Measurements from ENCODE around the gene MAGEB1.

Gene MAGEB1

DNA sequence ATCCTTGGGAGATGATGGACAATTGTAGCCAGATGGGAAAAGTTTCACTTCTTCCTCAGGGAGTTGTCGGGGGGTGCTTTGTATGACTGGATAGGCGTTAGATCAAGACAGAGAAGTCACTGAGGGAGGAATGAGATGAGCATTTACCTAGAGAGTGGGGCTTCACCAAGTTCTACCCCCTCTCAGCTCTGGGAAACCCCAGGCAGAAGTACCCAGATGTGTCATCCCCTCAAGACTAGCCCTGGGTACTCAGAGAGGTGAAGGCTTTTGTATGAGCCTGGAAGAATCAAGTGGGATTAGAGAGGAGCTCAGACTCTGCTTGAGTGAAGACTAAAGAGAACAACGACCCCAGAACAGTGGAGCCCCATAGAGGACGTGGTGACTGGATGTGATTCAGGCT is 1.9 kb downstream of the MAGEB1 start:
- Histone ChIP-seq H3K36me3 (ENCODE audit: insufficient read depth, low read length) (no peaks in the 10 kb centered on the region), H2AFZ (ENCODE audit: low read length, unreplicated experiment) (no peak overlapping the region), H3K79me2 (ENCODE audit: control insufficient read depth, insufficient read depth, low read length, unreplicated experiment) (no peaks in the 10 kb centered on the region), H3K4me3 (ENCODE audit: low read depth, low read length) (no peak overlapping the region), H3K27me3 (ENCODE audit: insufficient read depth, low read length) (no peaks in the 10 kb centered on the region), H3K27ac (ENCODE audit: low read depth, low read length) (no peak overlapping the region), H3K4me1 (ENCODE audit: control insufficient read depth, insufficient read depth, low read length, unreplicated experiment) (no peaks in the 10 kb centered on the region)

GRCh38 chrX:30253257-30253656 is 6.3 kb downstream of the MAGEB1 start:
- H3K79me2 ChIP-seq (ENCODE audit: control insufficient read depth, insufficient read depth, low read length, unreplicated experiment), result no peaks in the 10 kb centered on the region
- no peaks in the 10 kb centered on the region for H3K36me3 ChIP-seq (ENCODE audit: insufficient read depth, low read length)
- no peak overlapping the region for H3K4me3 ChIP-seq (ENCODE audit: low read depth, low read length)
- no peak overlapping the region for H2AFZ ChIP-seq (ENCODE audit: low read length, unreplicated experiment)
- no peaks in the 10 kb centered on the region for H3K27me3 ChIP-seq (ENCODE audit: insufficient read depth, low read length)
- no peak overlapping the region for H3K27ac ChIP-seq (ENCODE audit: low read depth, low read length)
- no peaks in the 10 kb centered on the region for H3K4me1 ChIP-seq (ENCODE audit: control insufficient read depth, insufficient read depth, low read length, unreplicated experiment)

DNA sequence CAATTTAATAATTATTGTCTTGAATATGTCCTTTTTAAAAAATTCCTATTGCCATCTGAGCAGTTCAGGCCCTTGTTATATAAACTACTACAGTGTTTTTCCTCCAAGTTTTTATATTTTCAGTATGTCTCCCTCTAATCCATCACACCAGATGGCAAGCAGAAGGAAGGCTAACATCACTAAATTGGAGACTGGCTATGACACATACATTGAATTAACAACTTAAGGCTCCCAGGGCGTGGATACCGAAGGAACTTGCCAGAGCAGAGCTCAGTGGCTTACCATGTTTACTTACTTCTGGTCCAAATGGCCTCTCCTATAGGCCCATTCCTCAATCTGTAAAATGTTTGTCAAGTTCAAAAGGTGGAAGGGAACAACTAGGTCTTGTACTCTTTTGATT is 13.0 kb downstream of the MAGEB1 start:
- no peaks in the 10 kb centered on the region for H3K36me3 ChIP-seq (ENCODE audit: insufficient read depth, low read length)
- H3K27me3 ChIP-seq (ENCODE audit: insufficient read depth, low read length), result no peaks in the 10 kb centered on the region
- H2AFZ ChIP-seq (ENCODE audit: low read length, unreplicated experiment), result no peak overlapping the region
- no peak overlapping the region for H3K4me3 ChIP-seq (ENCODE audit: low read depth, low read length)
- no peak overlapping the region for H3K27ac ChIP-seq (ENCODE audit: low read depth, low read length)
- H3K4me1 ChIP-seq (ENCODE audit: control insufficient read depth, insufficient read depth, low read length, unreplicated experiment), result no peaks in the 10 kb centered on the region
- H3K79me2 ChIP-seq (ENCODE audit: control insufficient read depth, insufficient read depth, low read length, unreplicated experiment), result no peaks in the 10 kb centered on the region

GRCh38 chrX:30261012-30261411 is 14.1 kb downstream of the MAGEB1 start:
- H3K79me2 ChIP-seq (ENCODE audit: control insufficient read depth, insufficient read depth, low read length, unreplicated experiment), result no peaks in the 10 kb centered on the region
- no peak overlapping the region for H3K4me3 ChIP-seq (ENCODE audit: low read depth, low read length)
- no peaks in the 10 kb centered on the region for H3K36me3 ChIP-seq (ENCODE audit: insufficient read depth, low read length)
- no peak overlapping the region for H3K27ac ChIP-seq (ENCODE audit: low read depth, low read length)
- no peak overlapping the region for H2AFZ ChIP-seq (ENCODE audit: low read length, unreplicated experiment)
- H3K27me3 ChIP-seq (ENCODE audit: insufficient read depth, low read length), result peaks cover 3% of the 10 kb centered on the region; the same call in 1 of the 2 replicates
- H3K4me1 ChIP-seq (ENCODE audit: control insufficient read depth, insufficient read depth, low read length, unreplicated experiment), result no peaks in the 10 kb centered on the region

DNA sequence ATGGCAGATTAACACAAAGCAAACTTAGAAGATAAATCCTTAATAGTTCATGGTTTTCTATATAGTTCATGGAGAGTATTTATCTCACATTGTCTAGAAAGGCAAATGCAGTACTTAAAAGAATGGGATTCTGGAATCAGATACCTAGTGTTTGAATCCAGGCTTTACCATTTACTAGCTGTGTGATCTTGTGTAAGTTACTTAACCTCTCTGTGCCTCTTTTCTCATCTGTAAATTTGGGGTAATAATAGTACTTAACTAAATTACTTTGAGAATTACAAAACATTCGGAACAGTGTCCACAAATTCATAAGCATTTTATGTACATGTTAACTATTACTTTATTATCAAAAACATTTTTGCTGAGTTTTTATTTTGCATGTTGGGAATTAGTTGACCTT is 15.8 kb downstream of the MAGEB1 start:
- no peak overlapping the region for H2AFZ ChIP-seq (ENCODE audit: low read length, unreplicated experiment)
- H3K27ac ChIP-seq (ENCODE audit: low read depth, low read length), result no peak overlapping the region
- H3K36me3 ChIP-seq (ENCODE audit: insufficient read depth, low read length), result no peaks in the 10 kb centered on the region
- H3K4me1 ChIP-seq (ENCODE audit: control insufficient read depth, insufficient read depth, low read length, unreplicated experiment), result no peaks in the 10 kb centered on the region
- H3K4me3 ChIP-seq (ENCODE audit: low read depth, low read length), result no peak overlapping the region
- H3K27me3 ChIP-seq (ENCODE audit: insufficient read depth, low read length), result peaks cover 3% of the 10 kb centered on the region; the same call in 1 of the 2 replicates
- H3K79me2 ChIP-seq (ENCODE audit: control insufficient read depth, insufficient read depth, low read length, unreplicated experiment), result no peaks in the 10 kb centered on the region

- H3K79me2 ChIP-seq (ENCODE audit: control insufficient read depth, insufficient read depth, low read length, unreplicated experiment), result no peaks in the 10 kb centered on the region
- no peaks in the 10 kb centered on the region for H3K27me3 ChIP-seq (ENCODE audit: insufficient read depth, low read length)
- no peaks in the 10 kb centered on the region for H3K4me1 ChIP-seq (ENCODE audit: control insufficient read depth, insufficient read depth, low read length, unreplicated experiment)
- no peak overlapping the region for H3K27ac ChIP-seq (ENCODE audit: low read depth, low read length)
- no peaks in the 10 kb centered on the region for H3K36me3 ChIP-seq (ENCODE audit: insufficient read depth, low read length)
- no peak overlapping the region for H2AFZ ChIP-seq (ENCODE audit: low read length, unreplicated experiment)
- no peak overlapping the region for H3K4me3 ChIP-seq (ENCODE audit: low read depth, low read length)
Measured at GRCh38 chrX:30270639-30271038, 23.7 kb downstream of the MAGEB1 start.

- H2AFZ ChIP-seq (ENCODE audit: low read length, unreplicated experiment), result no peak overlapping the region
- no peak overlapping the region for H3K27ac ChIP-seq (ENCODE audit: low read depth, low read length)
- peaks cover 6% of the 10 kb centered on the region for H3K4me1 ChIP-seq (ENCODE audit: control insufficient read depth, insufficient read depth, low read length, unreplicated experiment)
- H3K4me3 ChIP-seq (ENCODE audit: low read depth, low read length), result no peak overlapping the region
- H3K79me2 ChIP-seq (ENCODE audit: control insufficient read depth, insufficient read depth, low read length, unreplicated experiment), result no peaks in the 10 kb centered on the region
- no peaks in the 10 kb centered on the region for H3K27me3 ChIP-seq (ENCODE audit: insufficient read depth, low read length)
- no peaks in the 10 kb centered on the region for H3K36me3 ChIP-seq (ENCODE audit: insufficient read depth, low read length)
Measured at GRCh38 chrX:30275498-30275897, 28.6 kb downstream of the MAGEB1 start.

DNA sequence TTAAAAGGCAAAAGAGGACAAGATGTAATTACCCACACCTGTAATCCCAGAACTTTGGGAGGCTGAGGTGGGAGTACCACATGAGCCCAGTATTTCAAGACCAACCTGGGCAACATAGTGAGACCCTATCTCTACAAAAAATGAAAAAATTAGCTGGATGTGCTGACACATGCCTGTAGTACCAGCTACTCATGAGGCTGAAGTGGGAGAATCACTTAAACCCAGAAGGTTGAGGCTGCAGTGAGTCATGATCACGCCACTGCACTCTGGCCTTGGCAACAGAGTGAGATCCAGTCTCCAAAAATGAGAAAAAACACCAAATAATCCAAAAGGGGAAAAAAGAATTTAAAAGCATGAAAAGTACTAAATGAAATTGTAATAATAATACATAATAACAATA is 31.4 kb downstream of the MAGEB1 start:
- no peak overlapping the region; the same call in 1 of the 2 replicates for H3K27ac ChIP-seq (ENCODE audit: low read depth, low read length)
- H3K4me3 ChIP-seq (ENCODE audit: low read depth, low read length), result no peak overlapping the region
- H3K27me3 ChIP-seq (ENCODE audit: insufficient read depth, low read length), result no peaks in the 10 kb centered on the region
- H3K36me3 ChIP-seq (ENCODE audit: insufficient read depth, low read length), result no peaks in the 10 kb centered on the region
- no peaks in the 10 kb centered on the region for H3K79me2 ChIP-seq (ENCODE audit: control insufficient read depth, insufficient read depth, low read length, unreplicated experiment)
- peak overlapping the region; percentile 25 for H2AFZ ChIP-seq (ENCODE audit: low read length, unreplicated experiment)
- H3K4me1 ChIP-seq (ENCODE audit: control insufficient read depth, insufficient read depth, low read length, unreplicated experiment), result peaks cover 19% of the 10 kb centered on the region

- H3K36me3 ChIP-seq (ENCODE audit: insufficient read depth, low read length), result no peaks in the 10 kb centered on the region
- no peak overlapping the region for H3K4me3 ChIP-seq (ENCODE audit: low read depth, low read length)
- H3K79me2 ChIP-seq (ENCODE audit: control insufficient read depth, insufficient read depth, low read length, unreplicated experiment), result no peaks in the 10 kb centered on the region
- H3K27me3 ChIP-seq (ENCODE audit: insufficient read depth, low read length), result no peaks in the 10 kb centered on the region
- H3K27ac ChIP-seq (ENCODE audit: low read depth, low read length), result no peak overlapping the region
- peaks cover 31% of the 10 kb centered on the region for H3K4me1 ChIP-seq (ENCODE audit: control insufficient read depth, insufficient read depth, low read length, unreplicated experiment)
- H2AFZ ChIP-seq (ENCODE audit: low read length, unreplicated experiment), result no peak overlapping the region
Measured at GRCh38 chrX:30280428-30280827, 33.5 kb downstream of the MAGEB1 start.

GRCh38 chrX:30282527-30282926 is 35.6 kb downstream of the MAGEB1 start:
- Histone ChIP-seq H3K27me3 (ENCODE audit: insufficient read depth, low read length) (no peaks in the 10 kb centered on the region), H3K79me2 (ENCODE audit: control insufficient read depth, insufficient read depth, low read length, unreplicated experiment) (no peaks in the 10 kb centered on the region), H3K4me3 (ENCODE audit: low read depth, low read length) (peak overlapping the region; percentile 53; the same call in 1 of the 2 replicates), H2AFZ (ENCODE audit: low read length, unreplicated experiment) (peak overlapping the region; percentile 43), H3K27ac (ENCODE audit: low read depth, low read length) (peak overlapping the region; percentile 95), H3K4me1 (ENCODE audit: control insufficient read depth, insufficient read depth, low read length, unreplicated experiment) (peaks cover 31% of the 10 kb centered on the region), H3K36me3 (ENCODE audit: insufficient read depth, low read length) (no peaks in the 10 kb centered on the region)

DNA sequence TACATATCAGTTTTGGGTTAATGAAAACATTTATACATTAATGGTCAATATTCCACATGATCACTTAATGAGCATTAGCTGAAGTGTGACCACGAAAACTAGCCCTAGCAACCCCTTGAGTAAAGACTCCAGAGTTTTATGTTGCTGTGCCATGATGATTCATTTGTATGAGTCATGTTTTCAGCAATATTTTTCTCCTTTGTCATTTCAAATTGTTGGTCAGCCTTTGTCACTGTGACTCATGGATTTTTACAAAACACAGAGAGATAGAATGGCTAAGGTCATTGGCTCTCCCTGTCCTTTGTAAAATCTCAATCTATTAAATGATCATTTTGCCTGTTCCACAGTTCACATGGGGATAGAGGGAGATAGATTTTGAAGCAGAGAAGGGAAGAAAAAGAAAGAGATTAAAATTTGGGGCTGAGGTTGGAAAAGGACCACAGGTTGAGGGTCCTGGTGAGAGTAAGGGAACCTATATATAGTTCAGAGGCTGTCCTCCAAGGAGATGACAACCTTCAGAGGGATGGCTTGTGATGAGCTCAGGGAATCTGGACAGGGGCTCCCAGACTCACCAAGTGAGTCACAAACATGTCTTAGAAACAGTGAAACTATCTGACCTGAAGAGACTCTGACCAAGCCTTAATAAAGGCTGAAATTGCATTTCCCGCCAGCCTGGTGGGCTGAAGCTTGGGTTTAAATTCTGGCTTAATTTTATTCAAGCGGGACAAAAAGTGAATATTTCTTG is 36.7 kb downstream of the MAGEB1 start:
- Histone ChIP-seq H3K79me2 (ENCODE audit: control insufficient read depth, insufficient read depth, low read length, unreplicated experiment) (no peaks in the 10 kb centered on the region), H3K36me3 (ENCODE audit: insufficient read depth, low read length) (no peaks in the 10 kb centered on the region), H2AFZ (ENCODE audit: low read length, unreplicated experiment) (peak overlapping the region; percentile 49), H3K27me3 (ENCODE audit: insufficient read depth, low read length) (no peaks in the 10 kb centered on the region), H3K4me3 (ENCODE audit: low read depth, low read length) (peak overlapping the region; percentile 53; the same call in 1 of the 2 replicates), H3K27ac (ENCODE audit: low read depth, low read length) (peak overlapping the region; percentile 95), H3K4me1 (ENCODE audit: control insufficient read depth, insufficient read depth, low read length, unreplicated experiment) (peaks cover 25% of the 10 kb centered on the region)
